ENCODE results near the gene RELT.

Gene RELT

GRCh38 chr11:73411031-73411430 lies 34.8 kb downstream of the RELT start:
- Histone ChIP-seq H3K9me3 (ENCODE audit: control insufficient read depth, low read length) (no peaks in the 10 kb centered on the region), H3K36me3 (ENCODE audit: control insufficient read depth, insufficient read depth, low read length) (peaks cover 15% of the 10 kb centered on the region), H3K4me1 (ENCODE audit: control insufficient read depth, insufficient read depth, low read length, poor library complexity, severe bottlenecking) (no peaks in the 10 kb centered on the region), H3K27ac (ENCODE audit: insufficient read depth, low read length, poor library complexity, severe bottlenecking) (no peak overlapping the region), H3K4me3 (ENCODE audit: insufficient read depth, low read depth, low read length, poor library complexity, severe bottlenecking) (no peak overlapping the region), H3K27me3 (replicated peaks; ENCODE audit: control insufficient read depth, insufficient read depth, low read length, poor library complexity, severe bottlenecking) (no peaks in the 10 kb centered on the region)
- DNase-seq: no peak

GRCh38 chr11:73412308-73412707 lies 36.1 kb downstream of the RELT start:
- H3K27me3 ChIP-seq (replicated peaks; ENCODE audit: control insufficient read depth, insufficient read depth, low read length, poor library complexity, severe bottlenecking): no peaks in the 10 kb centered on the region
- H3K9me3 ChIP-seq (ENCODE audit: control insufficient read depth, low read length): no peaks in the 10 kb centered on the region
- H3K4me3 ChIP-seq (ENCODE audit: insufficient read depth, low read depth, low read length, poor library complexity, severe bottlenecking): no peak overlapping the region
- no peaks in the 10 kb centered on the region for H3K4me1 ChIP-seq (ENCODE audit: control insufficient read depth, insufficient read depth, low read length, poor library complexity, severe bottlenecking)
- H3K27ac ChIP-seq (ENCODE audit: insufficient read depth, low read length, poor library complexity, severe bottlenecking): no peak overlapping the region
- DNase-seq: no peak
- H3K36me3 ChIP-seq (ENCODE audit: control insufficient read depth, insufficient read depth, low read length): peaks cover 15% of the 10 kb centered on the region

DNA sequence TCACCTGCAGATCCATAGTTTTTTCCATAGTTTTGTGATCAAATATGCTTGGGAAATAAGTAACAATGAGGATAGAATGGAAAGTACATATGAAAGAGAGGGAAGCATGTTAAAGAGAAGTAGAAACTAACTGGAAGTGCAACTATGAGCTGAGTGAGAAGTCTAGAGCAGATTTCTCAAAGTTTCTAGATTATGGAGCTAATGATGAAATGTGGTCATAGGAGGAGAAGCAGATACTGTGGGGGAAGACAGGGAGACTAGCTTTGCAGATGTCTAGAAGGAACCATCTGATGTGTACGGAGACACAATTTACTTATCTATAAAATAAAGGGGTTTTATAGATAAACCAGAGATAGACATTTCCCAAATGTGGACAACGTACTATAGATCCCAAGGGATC lies 37.1 kb downstream of the RELT start:
- H3K36me3 ChIP-seq (ENCODE audit: control insufficient read depth, insufficient read depth, low read length): peaks cover 15% of the 10 kb centered on the region
- H3K4me3 ChIP-seq (ENCODE audit: insufficient read depth, low read depth, low read length, poor library complexity, severe bottlenecking): no peak overlapping the region
- no peak for DNase-seq
- H3K4me1 ChIP-seq (ENCODE audit: control insufficient read depth, insufficient read depth, low read length, poor library complexity, severe bottlenecking): no peaks in the 10 kb centered on the region
- H3K9me3 ChIP-seq (ENCODE audit: control insufficient read depth, low read length): no peaks in the 10 kb centered on the region
- no peaks in the 10 kb centered on the region for H3K27me3 ChIP-seq (replicated peaks; ENCODE audit: control insufficient read depth, insufficient read depth, low read length, poor library complexity, severe bottlenecking)
- no peak overlapping the region for H3K27ac ChIP-seq (ENCODE audit: insufficient read depth, low read length, poor library complexity, severe bottlenecking)

GRCh38 chr11:73414977-73415651 lies 38.9 kb downstream of the RELT start:
- Histone ChIP-seq H3K4me1 (ENCODE audit: control insufficient read depth, insufficient read depth, low read length, poor library complexity, severe bottlenecking) (no peaks in the 10 kb centered on the region), H3K36me3 (ENCODE audit: control insufficient read depth, insufficient read depth, low read length) (peaks cover 9% of the 10 kb centered on the region), H3K4me3 (ENCODE audit: insufficient read depth, low read depth, low read length, poor library complexity, severe bottlenecking) (no peak overlapping the region), H3K27ac (ENCODE audit: insufficient read depth, low read length, poor library complexity, severe bottlenecking) (no peak overlapping the region), H3K27me3 (replicated peaks; ENCODE audit: control insufficient read depth, insufficient read depth, low read length, poor library complexity, severe bottlenecking) (no peaks in the 10 kb centered on the region), H3K9me3 (ENCODE audit: control insufficient read depth, low read length) (no peaks in the 10 kb centered on the region)
- DNase-seq: no peak

GRCh38 chr11:73415854-73416615 lies 39.8 kb downstream of the RELT start:
- H3K9me3 ChIP-seq (ENCODE audit: control insufficient read depth, low read length): no peaks in the 10 kb centered on the region
- DNase-seq: no peak
- H3K4me1 ChIP-seq (ENCODE audit: control insufficient read depth, insufficient read depth, low read length, poor library complexity, severe bottlenecking): no peaks in the 10 kb centered on the region
- H3K36me3 ChIP-seq (ENCODE audit: control insufficient read depth, insufficient read depth, low read length): peaks cover 7% of the 10 kb centered on the region
- no peak overlapping the region for H3K27ac ChIP-seq (ENCODE audit: insufficient read depth, low read length, poor library complexity, severe bottlenecking)
- H3K4me3 ChIP-seq (ENCODE audit: insufficient read depth, low read depth, low read length, poor library complexity, severe bottlenecking): no peak overlapping the region
- no peaks in the 10 kb centered on the region for H3K27me3 ChIP-seq (replicated peaks; ENCODE audit: control insufficient read depth, insufficient read depth, low read length, poor library complexity, severe bottlenecking)

GRCh38 chr11:73416786-73417185 lies 40.6 kb downstream of the RELT start:
- DNase-seq: no peak
- H3K27ac ChIP-seq (ENCODE audit: insufficient read depth, low read length, poor library complexity, severe bottlenecking): no peak overlapping the region
- H3K27me3 ChIP-seq (replicated peaks; ENCODE audit: control insufficient read depth, insufficient read depth, low read length, poor library complexity, severe bottlenecking): no peaks in the 10 kb centered on the region
- H3K4me1 ChIP-seq (ENCODE audit: control insufficient read depth, insufficient read depth, low read length, poor library complexity, severe bottlenecking): no peaks in the 10 kb centered on the region
- no peak overlapping the region for H3K4me3 ChIP-seq (ENCODE audit: insufficient read depth, low read depth, low read length, poor library complexity, severe bottlenecking)
- H3K9me3 ChIP-seq (ENCODE audit: control insufficient read depth, low read length): no peaks in the 10 kb centered on the region
- peaks cover 3% of the 10 kb centered on the region for H3K36me3 ChIP-seq (ENCODE audit: control insufficient read depth, insufficient read depth, low read length)

GRCh38 chr11:73420136-73420535 lies 43.9 kb downstream of the RELT start:
- Histone ChIP-seq H3K9me3 (ENCODE audit: control insufficient read depth, low read length) (no peaks in the 10 kb centered on the region), H3K27me3 (replicated peaks; ENCODE audit: control insufficient read depth, insufficient read depth, low read length, poor library complexity, severe bottlenecking) (no peaks in the 10 kb centered on the region), H3K36me3 (ENCODE audit: control insufficient read depth, insufficient read depth, low read length) (peaks cover 3% of the 10 kb centered on the region), H3K27ac (ENCODE audit: insufficient read depth, low read length, poor library complexity, severe bottlenecking) (no peak overlapping the region), H3K4me1 (ENCODE audit: control insufficient read depth, insufficient read depth, low read length, poor library complexity, severe bottlenecking) (no peaks in the 10 kb centered on the region), H3K4me3 (ENCODE audit: insufficient read depth, low read depth, low read length, poor library complexity, severe bottlenecking) (no peak overlapping the region)
- no peak for DNase-seq

DNA sequence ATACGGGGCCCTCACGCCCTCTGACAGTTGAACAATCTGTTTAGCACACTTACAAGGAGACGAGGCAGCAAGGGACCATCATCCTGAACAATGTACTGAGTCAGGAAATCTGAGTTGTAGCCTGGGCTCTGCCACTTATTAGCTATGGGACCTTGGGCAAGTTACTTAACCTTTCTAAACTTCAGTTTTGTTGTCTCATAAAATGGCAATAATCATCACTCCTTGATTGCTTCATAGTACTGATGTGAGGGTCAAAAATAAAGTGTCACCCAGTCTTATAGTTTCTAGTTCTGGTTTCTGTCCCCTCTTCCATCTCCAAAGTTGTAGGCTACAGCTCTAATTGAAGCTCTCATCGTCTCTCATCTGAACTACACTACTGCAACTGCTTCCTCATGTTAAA lies 46.7 kb downstream of the RELT start:
- peaks cover 3% of the 10 kb centered on the region for H3K36me3 ChIP-seq (ENCODE audit: control insufficient read depth, insufficient read depth, low read length)
- H3K27me3 ChIP-seq (replicated peaks; ENCODE audit: control insufficient read depth, insufficient read depth, low read length, poor library complexity, severe bottlenecking): no peaks in the 10 kb centered on the region
- DNase-seq: no peak
- H3K9me3 ChIP-seq (ENCODE audit: control insufficient read depth, low read length): no peaks in the 10 kb centered on the region
- no peak overlapping the region for H3K4me3 ChIP-seq (ENCODE audit: insufficient read depth, low read depth, low read length, poor library complexity, severe bottlenecking)
- H3K4me1 ChIP-seq (ENCODE audit: control insufficient read depth, insufficient read depth, low read length, poor library complexity, severe bottlenecking): no peaks in the 10 kb centered on the region
- no peak overlapping the region for H3K27ac ChIP-seq (ENCODE audit: insufficient read depth, low read length, poor library complexity, severe bottlenecking)

DNA sequence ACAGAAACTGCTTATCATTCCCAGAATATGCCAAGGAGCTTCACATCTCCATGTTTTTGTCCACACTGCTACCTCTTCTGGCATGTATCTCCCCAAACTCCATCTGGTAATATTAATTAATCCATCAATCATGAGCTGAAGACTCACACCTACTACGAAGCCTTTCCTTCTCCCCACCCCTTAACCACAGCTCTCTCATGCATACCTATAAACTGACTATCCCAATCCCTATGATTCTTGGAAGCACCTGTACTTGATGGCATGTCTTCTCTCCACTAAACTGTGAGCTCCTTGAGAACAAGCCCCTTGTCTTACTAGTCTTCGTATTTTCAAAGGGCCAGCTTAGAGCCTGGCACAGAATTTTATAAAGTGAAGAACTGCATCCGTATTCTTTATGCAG lies 47.3 kb downstream of the RELT start:
- DNase-seq: no peak
- no peak overlapping the region for H3K27ac ChIP-seq (ENCODE audit: insufficient read depth, low read length, poor library complexity, severe bottlenecking)

DNA sequence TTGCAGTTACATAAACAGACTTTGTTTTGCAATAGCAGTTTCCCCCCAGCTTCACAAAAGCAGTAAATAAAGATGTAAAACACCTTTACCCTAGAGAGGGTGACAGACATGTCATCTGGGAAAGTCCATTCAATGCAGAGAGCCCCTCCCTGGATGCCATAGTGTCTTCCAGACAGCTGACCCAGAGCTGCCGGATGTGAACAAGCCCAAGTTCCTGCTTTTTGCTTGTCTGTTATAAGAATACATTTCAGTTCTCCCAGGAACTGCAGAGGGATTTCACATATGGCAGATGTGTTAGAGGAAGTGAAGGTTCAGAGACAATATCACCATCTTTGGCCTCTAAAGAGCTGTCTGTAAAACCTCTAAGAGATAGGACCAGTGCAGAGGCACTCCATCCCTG lies 48.9 kb downstream of the RELT start:
- Histone ChIP-seq H3K4me1 (ENCODE audit: control insufficient read depth, insufficient read depth, low read length, poor library complexity, severe bottlenecking) (no peaks in the 10 kb centered on the region), H3K27ac (ENCODE audit: insufficient read depth, low read length, poor library complexity, severe bottlenecking) (no peak overlapping the region), H3K4me3 (ENCODE audit: insufficient read depth, low read depth, low read length, poor library complexity, severe bottlenecking) (no peak overlapping the region), H3K9me3 (ENCODE audit: control insufficient read depth, low read length) (no peaks in the 10 kb centered on the region), H3K36me3 (ENCODE audit: control insufficient read depth, insufficient read depth, low read length) (no peaks in the 10 kb centered on the region), H3K27me3 (replicated peaks; ENCODE audit: control insufficient read depth, insufficient read depth, low read length, poor library complexity, severe bottlenecking) (no peaks in the 10 kb centered on the region)
- no peak for DNase-seq

More for the DNA sequence above, 47.3 kb downstream of the RELT start:
- no peak overlapping the region for H3K4me3 ChIP-seq (ENCODE audit: insufficient read depth, low read depth, low read length, poor library complexity, severe bottlenecking)
- no peaks in the 10 kb centered on the region for H3K9me3 ChIP-seq (ENCODE audit: control insufficient read depth, low read length)
- H3K36me3 ChIP-seq (ENCODE audit: control insufficient read depth, insufficient read depth, low read length): peaks cover 3% of the 10 kb centered on the region
- H3K27me3 ChIP-seq (replicated peaks; ENCODE audit: control insufficient read depth, insufficient read depth, low read length, poor library complexity, severe bottlenecking): no peaks in the 10 kb centered on the region
- no peaks in the 10 kb centered on the region for H3K4me1 ChIP-seq (ENCODE audit: control insufficient read depth, insufficient read depth, low read length, poor library complexity, severe bottlenecking)
